Stimulated activated CD8-positive, alpha-beta memory T cell treated with anti-CD3 and anti-CD28 coated beads, Interleukin-15, amount 100 ng/mL, for 48 hours (primary cell): ENCODE measurements around the gene HNRNPU.
"Not testable (repeated sequence)": the region's sequence is repeated elsewhere in the genome, so short reads cannot be mapped to it uniquely, and the experiment has no call there.

ENCODE experiments used
- DNase-seq, 2 donors: peaks; one replicate each; pipeline ENCODE4 v3.0.0-alpha.2; 2020; ENCODE audit warnings: low read depth in 2 of 2

HNRNPU gene

DNA sequence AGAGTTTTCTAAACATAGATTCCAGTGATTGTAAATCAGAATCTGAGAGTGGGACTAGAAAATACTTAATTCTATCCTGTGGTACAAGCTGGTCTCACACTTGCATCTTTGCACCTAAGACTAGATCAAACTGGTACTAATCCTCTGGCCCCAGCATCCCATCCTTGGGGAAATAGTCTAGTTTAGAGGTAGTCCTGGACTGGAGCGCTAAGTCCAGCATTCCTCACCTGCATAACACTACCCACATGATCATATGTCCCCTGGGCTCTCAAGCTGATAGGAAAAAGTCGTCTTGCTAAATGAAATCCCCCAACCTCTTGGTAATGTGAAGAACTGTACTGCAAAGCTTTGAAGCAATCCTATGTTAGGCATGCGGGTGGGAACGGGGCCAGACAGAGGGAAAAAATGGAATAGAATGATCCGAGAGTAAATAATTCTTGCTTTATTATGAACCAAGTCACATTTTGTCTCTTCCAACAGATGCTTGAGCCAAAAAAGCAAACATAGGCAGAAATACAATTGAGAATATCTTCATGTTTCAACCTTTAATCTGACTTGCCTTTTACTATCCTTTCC, 24.0 kb downstream of the HNRNPU start:
- DNase-seq: no peak

DNA sequence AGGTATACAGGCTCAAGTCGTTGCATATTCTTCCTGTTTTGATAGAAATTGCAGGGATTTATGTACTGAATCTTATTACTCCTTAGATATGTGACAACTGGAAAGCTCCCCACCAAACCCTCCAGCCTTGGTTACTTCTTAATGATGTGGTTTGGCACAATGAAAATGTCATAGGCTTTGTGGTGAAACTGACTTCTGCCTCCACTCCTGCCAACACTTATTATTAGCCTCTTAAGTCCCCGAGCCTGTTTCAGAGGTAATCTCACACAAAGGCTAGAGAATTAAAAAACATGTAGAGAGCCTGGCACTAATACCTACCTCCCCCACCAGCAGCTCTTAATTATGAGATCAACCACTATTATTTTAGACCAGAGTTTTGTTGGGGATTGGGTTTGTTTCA, 24.7 kb downstream of the HNRNPU start:
- DNase-seq: no peak

DNA sequence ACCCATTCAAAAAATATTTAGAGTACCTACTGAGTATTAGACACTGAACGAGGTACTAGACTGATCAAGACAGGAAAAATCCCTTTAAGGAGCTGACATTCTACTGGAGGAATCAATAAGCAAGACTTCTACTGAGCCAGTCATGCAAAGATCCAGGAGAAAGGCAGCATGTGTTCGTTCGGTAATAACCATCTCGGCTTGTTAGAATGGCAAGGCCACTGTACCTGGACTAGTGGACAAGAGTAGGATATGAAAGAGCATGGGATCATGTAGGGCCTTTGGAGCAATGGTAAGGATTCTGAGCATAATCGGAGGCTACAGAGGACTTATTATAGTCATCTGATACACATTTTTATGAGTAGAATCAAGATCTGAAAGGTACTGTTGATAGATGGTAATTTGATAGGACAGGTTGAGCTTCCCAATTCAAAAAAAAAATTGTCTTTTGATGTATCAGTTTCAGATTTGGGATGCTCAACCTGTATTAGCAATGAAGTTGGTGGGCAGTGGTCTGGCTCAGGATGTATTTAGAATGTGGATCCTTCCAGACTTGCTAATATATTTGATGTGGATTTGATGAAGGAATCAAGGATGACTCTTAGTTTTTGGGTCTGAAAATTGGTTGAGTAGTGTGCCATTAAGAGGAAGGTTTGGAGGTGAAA, 26.6 kb downstream of the HNRNPU start:
- no peak for DNase-seq

DNA sequence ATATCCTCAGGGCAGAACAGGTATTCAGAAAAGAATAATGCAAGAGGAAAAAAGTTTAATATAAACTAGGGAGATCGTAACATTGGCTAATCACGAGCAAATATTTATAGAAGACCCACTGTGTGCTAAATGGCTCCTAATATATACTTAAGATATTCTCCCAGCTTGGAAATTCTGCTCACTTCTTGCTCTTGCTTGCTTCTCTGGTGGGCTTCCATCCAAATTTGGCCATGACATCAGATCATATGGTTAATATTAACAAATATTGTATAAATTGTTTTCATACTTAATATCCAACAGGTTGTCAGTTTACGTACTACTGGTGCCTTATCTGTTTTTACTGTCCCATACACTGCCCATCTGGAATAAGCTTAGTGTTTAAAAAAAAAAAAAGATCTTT, 27.8 kb downstream of the HNRNPU start:
- no peak for DNase-seq

DNA sequence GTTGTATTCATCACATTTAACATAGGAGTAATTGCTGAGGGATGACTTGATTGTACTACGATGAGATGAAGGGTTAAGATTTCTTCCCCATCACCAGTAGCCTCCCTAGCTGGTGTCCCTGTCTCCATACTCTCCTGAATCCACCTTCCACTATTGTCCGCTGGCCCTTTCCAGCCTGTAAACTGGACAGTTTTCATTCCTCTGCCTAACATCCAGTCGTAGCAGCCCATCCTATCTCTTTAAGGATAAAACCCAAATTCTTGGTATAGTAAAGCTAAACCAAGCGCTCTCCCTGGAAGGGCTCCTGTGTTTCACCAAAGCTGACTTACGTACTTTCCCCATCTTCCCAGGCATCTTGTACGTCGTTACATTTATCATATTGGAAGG, 28.2 kb downstream of the HNRNPU start:
- DNase-seq: no peak

DNA sequence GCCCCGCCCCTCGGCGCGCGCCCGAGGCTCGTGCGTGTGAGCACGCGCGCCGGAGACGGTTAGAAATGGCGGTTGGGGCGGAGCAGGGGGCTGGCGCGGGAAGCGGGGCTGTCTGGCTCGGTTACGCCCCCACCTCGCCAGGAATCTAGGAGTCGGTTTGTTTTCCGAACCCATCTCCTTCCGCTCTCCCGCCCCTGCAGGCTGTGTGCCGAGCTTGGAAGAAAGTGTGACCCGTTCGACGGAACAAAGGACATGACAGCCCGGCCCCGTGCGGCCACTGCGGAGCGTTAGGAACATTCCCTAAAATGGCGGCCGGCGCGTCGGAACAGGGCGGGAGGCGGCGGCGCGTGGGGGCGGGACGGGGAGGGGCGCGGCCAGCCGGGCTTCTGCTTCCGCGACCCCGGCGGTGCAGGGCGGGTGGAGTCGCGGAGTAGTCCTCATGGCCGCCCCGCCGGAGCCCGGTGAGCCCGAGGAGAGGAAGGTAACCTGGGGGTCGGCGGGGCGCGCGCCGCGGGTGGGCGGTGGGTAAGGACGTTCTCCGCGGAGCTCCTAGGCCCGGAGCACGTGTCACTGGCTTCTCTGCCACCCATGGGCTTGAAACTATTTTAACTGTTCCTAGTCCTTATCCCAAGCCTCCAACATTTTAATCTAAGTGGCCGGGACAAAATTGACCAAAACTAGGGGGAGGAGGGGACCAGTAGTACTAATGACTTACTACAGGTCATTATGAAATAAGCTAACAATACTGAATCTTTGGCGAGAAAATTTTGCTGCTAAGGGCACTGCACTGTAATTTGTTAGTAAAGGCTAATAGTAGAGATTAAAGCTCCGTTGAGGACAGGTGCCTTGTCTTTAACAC, 28.8 kb downstream of the HNRNPU start, which contains the start of gene COX20:
COX20 (plus strand) TSS at position 383 of the 859 bp plus-strand sequence; CDS start at position 440, 57 bp downstream.
- DNase-seq: peak; percentile 74 to 85

DNA sequence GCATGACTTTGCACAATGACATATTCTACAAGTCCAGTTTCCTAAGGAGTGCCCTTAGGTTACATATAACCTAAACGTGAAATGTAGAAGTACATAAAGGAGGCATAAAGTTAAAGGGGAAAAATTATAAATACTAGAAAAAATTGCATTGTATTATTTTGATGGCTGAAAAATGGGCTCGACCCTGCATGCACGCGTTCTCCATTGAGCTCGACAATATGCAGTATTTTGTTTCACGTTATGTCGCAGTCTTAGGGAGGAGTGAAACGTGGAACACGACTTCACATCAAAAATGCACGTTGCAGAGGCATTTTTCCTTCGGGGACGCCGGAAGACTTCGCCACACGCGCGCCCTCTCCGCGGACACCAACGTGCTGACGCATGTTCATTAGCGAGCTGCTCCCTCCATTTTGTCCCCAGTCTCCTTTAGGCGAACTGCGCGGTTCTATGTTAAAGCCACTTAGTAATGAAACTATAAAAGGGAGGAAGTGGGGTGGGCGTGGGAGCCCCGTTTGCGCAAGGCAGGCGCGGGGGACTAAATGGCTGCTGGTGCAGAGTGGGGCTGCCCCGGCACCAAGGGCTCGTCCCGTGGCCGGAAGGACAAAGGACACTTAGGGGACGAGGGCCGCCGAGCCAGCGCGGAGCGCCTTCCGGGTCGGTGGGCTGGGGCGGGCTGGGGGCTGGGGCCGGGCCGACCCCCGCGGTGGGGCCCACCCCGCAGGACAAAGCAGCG, 29.6 kb downstream of the HNRNPU start:
- peak; percentile 85 for DNase-seq

DNA sequence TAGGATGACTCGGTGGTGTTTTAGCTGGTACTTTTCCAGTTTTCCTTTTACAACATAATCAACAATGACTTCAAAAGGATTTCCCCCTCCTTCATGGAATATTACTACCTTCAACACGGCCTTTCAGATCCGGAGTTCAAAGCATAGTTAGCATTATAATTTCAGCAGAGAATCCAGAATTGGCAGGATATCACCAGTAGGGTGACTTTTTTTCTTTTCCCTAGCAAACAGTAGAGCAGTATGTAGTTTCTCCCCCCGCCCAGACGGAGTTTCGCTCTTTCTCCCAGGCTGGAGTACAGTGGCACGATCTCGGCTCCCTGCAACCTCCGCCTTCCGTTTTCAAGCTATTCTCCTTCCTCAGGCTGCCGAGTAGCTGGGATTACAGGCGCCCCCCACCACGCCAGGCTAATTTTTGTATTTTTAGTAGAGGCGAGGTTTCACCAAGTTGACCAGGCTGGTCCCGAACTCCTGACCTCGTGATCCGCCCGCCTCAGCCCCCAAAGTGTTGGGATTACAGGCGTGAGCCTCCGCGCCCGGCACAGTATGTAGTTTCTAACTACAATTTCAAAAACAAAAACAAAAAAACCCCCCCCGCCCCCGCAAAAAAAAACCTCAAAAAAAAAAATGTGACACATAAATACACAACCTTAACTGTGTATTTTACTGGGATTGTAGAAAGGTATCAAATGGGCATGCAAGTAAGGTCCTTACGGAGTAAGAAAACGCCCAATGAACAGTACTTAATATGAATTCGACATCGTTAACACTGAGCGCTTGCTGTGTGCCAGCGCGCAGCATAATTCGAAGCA, 30.4 kb downstream of the HNRNPU start:
- peak in 1 of 2 donors; percentile 23 for DNase-seq

DNA sequence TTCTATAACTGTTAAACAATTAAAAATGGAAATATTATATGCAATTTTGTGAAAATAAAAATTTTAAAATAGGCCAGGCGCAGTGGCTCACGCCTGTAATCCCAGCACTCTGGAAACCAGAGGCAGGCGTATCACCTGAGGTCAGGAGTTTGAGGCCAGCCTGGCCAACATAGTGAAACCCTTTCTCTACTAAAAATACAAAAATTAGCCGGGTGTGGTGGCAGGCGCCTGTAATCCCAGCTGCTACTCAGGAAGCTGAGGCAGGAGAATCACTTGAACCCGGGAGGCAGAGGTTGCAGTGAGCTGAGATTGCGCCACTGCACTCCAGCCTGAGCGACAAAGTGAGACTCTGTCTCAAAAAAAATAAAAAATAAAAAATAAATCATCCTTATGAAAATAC, 31.1 kb downstream of the HNRNPU start:
- not testable (repeated sequence) for DNase-seq

GRCh38 chr1:244830639-244831038, 33.7 kb downstream of the HNRNPU start:
- DNase-seq: no peak

GRCh38 chr1:244826712-244827111, 37.6 kb downstream of the HNRNPU start:
- DNase-seq: no peak

DNA sequence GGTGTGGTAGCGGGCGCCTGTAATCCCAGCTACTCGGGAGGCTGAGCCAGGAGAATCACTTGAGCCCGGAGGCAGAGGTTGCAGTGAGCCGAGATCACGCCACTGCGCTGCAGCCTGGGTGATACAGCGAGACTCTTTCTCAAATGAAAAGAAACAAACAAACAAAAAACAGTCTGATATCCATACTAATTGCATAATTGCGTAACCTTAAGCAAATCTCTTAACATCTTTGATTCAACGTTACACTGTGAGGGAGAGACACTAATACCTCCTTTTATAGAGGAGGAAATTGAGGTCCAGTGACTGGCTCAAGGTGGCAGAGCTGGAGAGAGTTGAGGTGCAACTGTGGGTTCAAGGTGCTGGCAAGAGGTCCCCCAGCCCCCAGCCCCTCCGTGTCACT, 41.5 kb downstream of the HNRNPU start:
- no peak for DNase-seq

- no peak for DNase-seq
Measured at GRCh38 chr1:244821134-244821533, 43.2 kb downstream of the HNRNPU start.

GRCh38 chr1:244820131-244820530, 44.2 kb downstream of the HNRNPU start:
- no peak for DNase-seq

GRCh38 chr1:244817415-244817894, 46.9 kb downstream of the HNRNPU start:
- no peak for DNase-seq

DNA sequence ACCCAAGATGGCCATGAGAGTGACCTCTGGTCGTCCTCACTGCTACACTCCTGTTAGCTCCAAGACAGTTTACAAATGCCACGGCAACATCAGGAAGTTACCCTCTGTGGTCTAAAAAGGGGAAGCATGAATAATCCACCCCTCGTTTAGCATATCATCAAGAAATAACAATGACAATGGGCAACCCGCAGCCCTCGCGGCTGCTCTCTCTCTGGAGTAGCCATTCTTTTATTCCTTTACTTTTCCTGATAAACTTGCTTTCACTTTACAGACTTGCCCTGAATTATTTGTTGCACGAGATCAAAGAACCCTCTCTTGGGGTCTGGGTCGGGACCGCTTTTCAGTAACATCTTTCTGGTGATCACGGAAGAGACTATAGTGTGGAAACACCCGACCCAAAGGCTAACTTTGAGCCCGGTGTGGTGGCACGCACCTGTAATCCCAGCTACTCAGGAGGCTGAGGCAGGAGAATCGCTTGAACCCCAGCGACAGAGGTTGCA, 48.7 kb downstream of the HNRNPU start:
- DNase-seq: no peak

GRCh38 chr1:244813327-244813726, 51.0 kb downstream of the HNRNPU start:
- DNase-seq: no peak

DNA sequence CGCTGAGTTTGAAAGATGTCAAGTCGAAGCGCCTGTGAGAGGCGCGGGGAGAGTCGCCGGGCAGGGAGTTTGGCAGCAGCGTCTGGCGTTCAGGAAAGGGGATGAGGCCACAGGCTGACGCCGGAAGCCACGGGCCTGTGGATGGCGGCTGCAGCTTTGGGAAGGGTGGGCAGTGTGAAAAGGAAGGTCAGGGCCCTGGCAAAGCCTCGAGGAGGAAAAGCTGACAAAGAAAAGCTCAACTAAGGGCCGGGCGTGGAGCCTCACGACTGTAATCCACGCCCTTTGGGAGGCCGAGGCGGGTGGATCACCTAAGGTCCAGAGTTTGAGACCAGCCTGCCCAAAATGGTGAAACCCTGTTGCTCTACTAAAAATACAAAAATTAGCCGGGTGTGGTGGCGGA, 54.1 kb downstream of the HNRNPU start:
- no peak for DNase-seq

DNA sequence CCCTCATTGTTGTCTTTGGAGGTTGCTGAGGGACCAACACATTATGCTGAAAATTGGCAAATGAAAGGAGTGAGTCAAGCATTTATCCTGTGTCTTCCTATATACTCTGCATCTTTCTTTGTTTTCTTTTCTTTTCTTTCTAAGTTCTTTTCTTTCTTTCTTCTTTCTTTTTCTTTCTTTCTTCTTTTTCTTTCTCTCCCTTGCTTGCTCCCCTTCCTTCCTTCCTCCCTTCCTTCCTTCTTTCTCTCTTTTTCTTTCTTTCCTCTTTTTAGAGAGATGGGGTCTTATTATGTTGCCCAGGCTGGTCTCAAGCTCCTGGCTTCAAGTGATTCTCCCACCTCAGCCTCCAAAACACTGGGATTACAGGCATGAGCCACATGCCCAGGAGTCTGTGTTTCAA, 57.2 kb downstream of the HNRNPU start:
- DNase-seq: no peak

- no peak for DNase-seq
Measured at GRCh38 chr1:244804841-244805240, 59.5 kb downstream of the HNRNPU start.
